ENCODE data around the gene PCCA. TPM values are rescaled to one million over a fixed set of nuclear protein-coding genes. Genes with fewer than 3 reads are reported as not detected.

Gene PCCA
- total and polyA plus RNA-seq, 2 donors (not counting 3 experiments of a cell fraction or from before 2014, with no cell fraction given): 5.7 to 20.2 TPM

GRCh38 chr13:100159584-100159983 lies 70.7 kb downstream of the PCCA start:
- Histone ChIP-seq H3K4me3 (replicated peaks in 1 of 3; ENCODE audit: insufficient read depth in 1 of 3, low read depth in 1 of 3, low read length in 3 of 3) (no peak overlapping the region), H3K9me1 (replicated peaks; ENCODE audit: control insufficient read depth, extremely low read depth, insufficient read depth, low read length) (no peaks in the 10 kb centered on the region), H3K4me2 (ENCODE audit: insufficient read depth, low read length) (no peak overlapping the region), H3K79me2 (ENCODE audit: control insufficient read depth, insufficient read depth, low read length) (no peaks in the 10 kb centered on the region), H3K36me3 (ENCODE audit: control insufficient read depth in 2 of 2, extremely low read depth in 1 of 2, insufficient read depth in 2 of 2, low read length in 2 of 2) (no peaks in the 10 kb centered on the region), H3K27ac (ENCODE audit: insufficient read depth, low read depth, low read length) (no peak overlapping the region), H2AFZ (ENCODE audit: low read depth, low read length) (no peak overlapping the region), H3K9me3 (replicated peaks; ENCODE audit: control insufficient read depth, insufficient read depth, low read length) (no peaks in the 10 kb centered on the region), H3K9ac (replicated peaks; ENCODE audit: extremely low read depth, insufficient read depth, low read length) (no peak overlapping the region), H3K27me3 (ENCODE audit: control insufficient read depth in 2 of 2, insufficient read depth in 2 of 2, low read length in 2 of 2) (no peaks in the 10 kb centered on the region), H4K20me1 (replicated peaks; ENCODE audit: control insufficient read depth, extremely low read depth, insufficient read depth, low read length) (no peaks in the 10 kb centered on the region), H3K4me1 (ENCODE audit: control insufficient read depth, extremely low read depth, insufficient read depth, low read length) (no peaks in the 10 kb centered on the region)
- no TSS peak for BruUV-seq (replicated peaks)
- no peak for TF ChIP-seq JUN (IDR thresholded peaks at IDR 0.05; ENCODE audit: borderline replicate concordance, insufficient read depth, insufficient read length, low read depth)
- TF ChIP-seq GATA2 (IDR thresholded peaks at IDR 0.05; ENCODE audit: insufficient read depth, insufficient read length, low read depth, low read length): no peak
- no peak for TF ChIP-seq POLR2A (IDR thresholded peaks at IDR 0.05; ENCODE audit: low read depth, low read length)
- TF ChIP-seq CTCF (IDR thresholded peaks at IDR 0.05; ENCODE audit: extremely low read depth in 1 of 2, insufficient read depth in 1 of 2, low read depth in 1 of 2, low read length in 2 of 2): no peak
- TF ChIP-seq FOS (IDR thresholded peaks at IDR 0.05; ENCODE audit: borderline replicate concordance, insufficient read depth, low read length): no peak
- no peak for TF ChIP-seq MYC (IDR thresholded peaks at IDR 0.05; ENCODE audit: low read depth, low read length)
- no peak for TF ChIP-seq POLR2AphosphoS5 (IDR thresholded peaks at IDR 0.05; ENCODE audit: insufficient read depth, low read depth, low read length)
- TF ChIP-seq EZH2 (IDR thresholded peaks at IDR 0.05; ENCODE audit: borderline replicate concordance, low read depth, low read length, severe bottlenecking): no peak
- TF ChIP-seq MAX (IDR thresholded peaks at IDR 0.05; ENCODE audit: insufficient read depth, insufficient read length): no peak
- FAIRE-seq (no peak), DNase-seq (ENCODE audit: low read depth, low spot score) (no peak)
- ChIA-PET POLR2A (no interaction called here), CTCF (no interaction called here)
- dilution Hi-C loops (cut with MboI; ENCODE audit: extremely low pct_ligation_motif_present, low sequenced_read_pairs): no loop called here
- intact Hi-C loops (cut with micrococcal nuclease): no loop called here
